Endothelial cell of umbilical vein (primary cell): ENCODE measurements around the gene NUP62. TPM values are rescaled to one million over a fixed set of nuclear protein-coding genes. Genes with fewer than 3 reads are reported as not detected.

Experiments
- BruUV-seq: library from RNA; stranded (reverse); fragments of 400-500 nt; replicated peaks from 2 replicates; lab custom pipeline; 2021; lab: Mats Ljungman, UMichigan
- CTCF ChIA-PET: fragments of 300-600, 350-600 bp; sonication (Branson Sonifier 250); formaldehyde crosslinking; loops from one replicate; lab custom pipeline; 2021; ENCODE audit warnings: antibody characterized with exemption, inconsistent platforms; lab: Charles Lee
- POLR2A ChIA-PET: fragments of 300-600, 350-600 bp; sonication (Branson Sonifier 250); formaldehyde crosslinking; loops from one replicate; lab custom pipeline; 2021; ENCODE audit warnings: antibody characterized with exemption, inconsistent platforms; lab: Charles Lee
- DNase-seq: peaks from one replicate; pipeline ENCODE4 v3.0.0-alpha.2; 2011; ENCODE audit warnings: low read depth, low spot score
- FAIRE-seq: peaks from 2 replicates; lab custom pipeline; 2011; peaks lifted over from hg19 to GRCh38; lab: Jason Lieb, UNC
- H2AFZ ChIP-seq: 2 replicates; pipeline ENCODE4 v1.6.0; 2012; ENCODE audit warnings: low read depth, low read length, control low read depth, inconsistent platforms
- H3K27ac ChIP-seq: 2 replicates; pipeline ENCODE4 v1.5.1; 2011; ENCODE audit warnings: low read depth, mild to moderate bottlenecking, control low read depth, low read length, moderate library complexity; ENCODE audit not compliant: insufficient read depth
- H3K27me3 ChIP-seq, 2 experiments: 2 replicates each; pipeline versions ENCODE4 v1.6.0 to v1.6.1; 2011; ENCODE audit warnings: low read length in 2 of 2, mixed read lengths in 1 of 2; ENCODE audit not compliant: control insufficient read depth in 2 of 2, insufficient read depth in 2 of 2
- H3K36me3 ChIP-seq, 2 experiments: 2 replicates in 1 of 2; 3 replicates in 1 of 2; pipeline ENCODE4 v1.5.1; 2011; ENCODE audit warnings: low read length in 2 of 2, mild to moderate bottlenecking in 1 of 2, moderate library complexity in 1 of 2; ENCODE audit not compliant: control insufficient read depth in 2 of 2, insufficient read depth in 2 of 2; ENCODE audit errors: extremely low read depth in 1 of 2
- H3K4me1 ChIP-seq: 3 replicates; pipeline ENCODE4 v1.5.1; 2011; ENCODE audit warnings: mild to moderate bottlenecking, low read length; ENCODE audit not compliant: control insufficient read depth, insufficient read depth; ENCODE audit errors: extremely low read depth
- H3K4me2 ChIP-seq: 2 replicates; pipeline ENCODE4 v1.6.1; 2011; ENCODE audit warnings: low read length, control low read depth, mixed read lengths; ENCODE audit not compliant: insufficient read depth
- H3K4me3 ChIP-seq, 3 experiments: fragments of 200-600 bp in 1 of 3; sonication (generic), shearing (Covaris generic) in 1 of 3; replicated peaks in 1 of 3; 2 replicates each; pipeline ENCODE4 v1.5.1; 2011 to 2016; ENCODE audit warnings: control low read depth in 3 of 3, low read length in 3 of 3, mild to moderate bottlenecking in 2 of 3, inconsistent platforms in 1 of 3, low read depth in 1 of 3, moderate library complexity in 1 of 3; ENCODE audit not compliant: insufficient read depth in 1 of 3
- H3K79me2 ChIP-seq: 2 replicates; pipeline ENCODE4 v1.6.0; 2012; ENCODE audit warnings: low read length, inconsistent platforms; ENCODE audit not compliant: control insufficient read depth, insufficient read depth
- H3K9ac ChIP-seq: replicated peaks from 2 replicates; pipeline ENCODE3; 2011; ENCODE audit warnings: low read length, control low read depth; ENCODE audit not compliant: insufficient read depth; ENCODE audit errors: extremely low read depth
- H3K9me1 ChIP-seq: replicated peaks from 3 replicates; pipeline ENCODE4 v1.6.0; 2011; ENCODE audit warnings: mild to moderate bottlenecking, low read length; ENCODE audit not compliant: control insufficient read depth, insufficient read depth; ENCODE audit errors: extremely low read depth
- H3K9me3 ChIP-seq: replicated peaks from 2 replicates; pipeline ENCODE4 v1.5.1; 2012; ENCODE audit warnings: low read length, inconsistent platforms; ENCODE audit not compliant: control insufficient read depth, insufficient read depth
- H4K20me1 ChIP-seq: replicated peaks from 2 replicates; pipeline ENCODE3; 2011; ENCODE audit warnings: mild to moderate bottlenecking, low read length; ENCODE audit not compliant: control insufficient read depth, insufficient read depth; ENCODE audit errors: extremely low read depth
- CTCF ChIP-seq, 2 donors: IDR thresholded peaks; 1 replicate in 1 of 2; 2 replicates in 1 of 2; pipeline ENCODE4 v1.5.1; 2011; ENCODE audit warnings: low read length in 2 of 2, mild to moderate bottlenecking in 2 of 2, moderate library complexity in 2 of 2, control low read depth in 1 of 2, inconsistent platforms in 1 of 2, low read depth in 1 of 2; ENCODE audit not compliant: insufficient read depth in 1 of 2; ENCODE audit errors: extremely low read depth in 1 of 2
- EZH2 ChIP-seq: IDR thresholded peaks from 2 replicates; pipeline ENCODE4 v1.6.1; 2012; ENCODE audit warnings: borderline replicate concordance, low read depth, mild to moderate bottlenecking, moderate library complexity, low read length, inconsistent platforms; ENCODE audit not compliant: severe bottlenecking
- JUN ChIP-seq: IDR thresholded peaks from 2 replicates; pipeline ENCODE4 v1.6.1; 2011; ENCODE audit warnings: borderline replicate concordance, low read depth; ENCODE audit not compliant: insufficient read length, insufficient read depth
- MAX ChIP-seq: IDR thresholded peaks from 2 replicates; pipeline ENCODE4 v1.6.1; 2011; ENCODE audit not compliant: insufficient read depth, insufficient read length
- MYC ChIP-seq: IDR thresholded peaks from one replicate; pipeline ENCODE4 v1.6.1; 2011; ENCODE audit warnings: mild to moderate bottlenecking, low read depth, low read length
- POLR2AphosphoS5 ChIP-seq: IDR thresholded peaks from 2 replicates; pipeline ENCODE4 v1.6.1; 2012; ENCODE audit warnings: low read depth, mild to moderate bottlenecking, control low read depth, low read length, moderate library complexity; ENCODE audit not compliant: insufficient read depth
- dilution Hi-C: fragments of 300-500 bp; cut with MboI; formaldehyde crosslinking; loops from one replicate; pipeline ENCODE4 v1.15.0; 2019; ENCODE audit warnings: low sequenced_read_pairs; ENCODE audit not compliant: extremely low pct_ligation_motif_present
- intact Hi-C: fragments of 100-400 bp; cut with micrococcal nuclease; formaldehyde crosslinking; loops from one replicate; pipeline ENCODE4 v1.10.0; 2022
- polyA plus RNA-seq, 4 experiments: library from polyadenylated mRNA; depleted of rRNA in 3 of 4; stranded (reverse) in 3 of 4; unstranded in 1 of 4; fragments of >200 nt; gene quantifications; 2 replicates each; pipeline versions ENCODE4 v1.2.1 to v1.2.3, GENCODE V29; 2011 to 2012; ENCODE audit warnings: missing spikeins in 1 of 4
- total RNA-seq: library from RNA; stranded (reverse); gene quantifications from 2 replicates; pipeline ENCODE4 v1.2.3, GENCODE V29; 2021

NUP62 gene
- total and polyA plus RNA-seq, 2 donors (not counting 3 experiments of a cell fraction or from before 2014, with no cell fraction given), result 32.0 to 93.7 TPM

- CTCF ChIA-PET, result interaction anchor here (1.6 kb wide), 1 partner anchor 26 kb away, joined by 3 read pairs; no protein-coding TSS in a partner anchor
- FAIRE-seq, result no peak
- POLR2A ChIA-PET, result no interaction called here
Measured at GRCh38 chr19:49895566-49896297, 33.6 kb downstream of the NUP62 start.

More at GRCh38 chr19:49895566-49896297, 33.6 kb downstream of the NUP62 start:
- H3K9ac ChIP-seq, result no peak overlapping the region
- no peak overlapping the region for H3K27ac ChIP-seq
- dilution Hi-C loops, result no loop called here
- peaks cover 13% of the 10 kb centered on the region for H3K4me1 ChIP-seq
- H3K27me3 ChIP-seq, result no peaks in the 10 kb centered on the region
- no peak overlapping the region for H3K4me2 ChIP-seq
- no peak overlapping the region for H2AFZ ChIP-seq
- TF ChIP-seq CTCF (IDR thresholded peaks at IDR 0.05; ENCODE audit: extremely low read depth in 1 of 2, insufficient read depth in 1 of 2, low read depth in 1 of 2, low read length in 2 of 2), result no peak
- TF ChIP-seq MYC, result no peak
- TF ChIP-seq JUN, result no peak
- no peak for TF ChIP-seq POLR2AphosphoS5
- no peak for TF ChIP-seq EZH2
- no peak for TF ChIP-seq MAX
- intact Hi-C loops, result loop anchor here (2.0 kb wide), 1 partner anchor 33 kb away; the partner anchor contains the start of genes ATF5 and NUP62
- no peaks in the 10 kb centered on the region for H3K79me2 ChIP-seq
- no peaks in the 10 kb centered on the region for H3K9me1 ChIP-seq
- BruUV-seq, result no TSS peak
- no peak overlapping the region for H3K4me3 ChIP-seq
- H3K36me3 ChIP-seq, result no peaks in the 10 kb centered on the region
- no peaks in the 10 kb centered on the region for H3K9me3 ChIP-seq
- H4K20me1 ChIP-seq, result no peaks in the 10 kb centered on the region
- no peak for DNase-seq
